Stimulated activated CD8-positive, alpha-beta memory T cell treated with anti-CD3 and anti-CD28 coated beads, Interleukin-4, amount 100 ng/mL, for 4 hours (primary cell): Measurements from ENCODE around the gene BST1.

Source experiments
- DNase-seq, 2 donors: peaks; one replicate each; pipeline ENCODE4 v3.0.0-alpha.2; 2020; ENCODE audit warnings: low read depth in 2 of 2, low spot score in 1 of 2

The BST1 gene

GRCh38 chr4:15777697-15778288, 74.9 kb downstream of the BST1 start:
- no peak for DNase-seq

GRCh38 chr4:15778289-15779241, 75.7 kb downstream of the BST1 start, which contains the start of gene CD38:
CD38 (plus strand) TSS chr4:15778328; CDS start chr4:15778415, 87 bp downstream.
- no peak for DNase-seq

GRCh38 chr4:15779306-15779705, 76.4 kb downstream of the BST1 start:
- DNase-seq = no peak

- DNase-seq = no peak
These were observed 76.9 kb downstream of the BST1 start for GRCh38 chr4:15779809-15780208.

GRCh38 chr4:15781427-15782095, 78.7 kb downstream of the BST1 start:
- no peak for DNase-seq
